ENCODE results near the gene TMEM181.

DNA sequence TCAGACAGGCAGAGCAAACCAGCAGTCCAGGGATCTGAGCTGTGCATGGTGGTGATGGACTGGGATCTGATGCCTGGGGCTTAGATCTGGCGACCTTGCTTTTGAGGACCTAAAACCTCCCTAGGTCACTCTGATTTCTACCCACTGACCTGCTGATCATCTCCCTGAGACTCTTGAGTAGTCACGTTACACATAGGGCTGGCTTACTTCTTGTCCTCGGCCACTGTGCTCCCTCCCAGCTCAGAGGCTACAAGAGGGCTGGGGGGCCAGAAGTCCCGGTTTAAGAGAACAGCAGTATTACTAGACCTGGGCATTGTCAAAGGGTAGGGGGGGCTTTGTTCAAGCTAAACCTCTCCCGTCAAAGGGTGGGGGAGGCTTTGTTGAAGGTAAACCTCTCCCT lies 79.2 kb downstream of the TMEM181 start:
- TF ChIP-seq, protein P1, sequence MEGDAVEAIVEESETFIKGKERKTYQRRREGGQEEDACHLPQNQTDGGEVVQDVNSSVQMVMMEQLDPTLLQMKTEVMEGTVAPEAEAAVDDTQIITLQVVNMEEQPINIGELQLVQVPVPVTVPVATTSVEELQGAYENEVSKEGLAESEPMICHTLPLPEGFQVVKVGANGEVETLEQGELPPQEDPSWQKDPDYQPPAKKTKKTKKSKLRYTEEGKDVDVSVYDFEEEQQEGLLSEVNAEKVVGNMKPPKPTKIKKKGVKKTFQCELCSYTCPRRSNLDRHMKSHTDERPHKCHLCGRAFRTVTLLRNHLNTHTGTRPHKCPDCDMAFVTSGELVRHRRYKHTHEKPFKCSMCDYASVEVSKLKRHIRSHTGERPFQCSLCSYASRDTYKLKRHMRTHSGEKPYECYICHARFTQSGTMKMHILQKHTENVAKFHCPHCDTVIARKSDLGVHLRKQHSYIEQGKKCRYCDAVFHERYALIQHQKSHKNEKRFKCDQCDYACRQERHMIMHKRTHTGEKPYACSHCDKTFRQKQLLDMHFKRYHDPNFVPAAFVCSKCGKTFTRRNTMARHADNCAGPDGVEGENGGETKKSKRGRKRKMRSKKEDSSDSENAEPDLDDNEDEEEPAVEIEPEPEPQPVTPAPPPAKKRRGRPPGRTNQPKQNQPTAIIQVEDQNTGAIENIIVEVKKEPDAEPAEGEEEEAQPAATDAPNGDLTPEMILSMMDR (conservative IDR thresholded peaks at IDR 0.05): no peak
- TF ChIP-seq EZH2 (IDR thresholded peaks at IDR 0.05; ENCODE audit: low read depth): no peak

Data from PC-9 (cell line).